Parathyroid adenoma (tissue), 2 donors: ENCODE data around the gene EDN2.

Experiments
- H2AFZ ChIP-seq: fragments of 300-600 bp; sonication (generic); one replicate; pipeline ENCODE4 v1.7.0; 2017; ENCODE audit warnings: antibody characterized with exemption, mild to moderate bottlenecking
- H3K27ac ChIP-seq: fragments of 300-600 bp; sonication (generic); one replicate; pipeline ENCODE4 v1.7.0; 2017
- H3K27me3 ChIP-seq: fragments of 300-600 bp; sonication (generic); one replicate; pipeline ENCODE4 v1.7.0; 2017; ENCODE audit warnings: low read length; ENCODE audit not compliant: control insufficient read depth, insufficient read depth
- H3K36me3 ChIP-seq: fragments of 300-600 bp; sonication (generic); one replicate; pipeline ENCODE4 v1.7.0; 2017; ENCODE audit warnings: low read length; ENCODE audit not compliant: control insufficient read depth, insufficient read depth
- H3K4me1 ChIP-seq: fragments of 300-600 bp; sonication (generic); one replicate; pipeline ENCODE4 v1.7.0; 2017; ENCODE audit warnings: control low read depth
- H3K4me2 ChIP-seq: fragments of 300-600 bp; sonication (generic); one replicate; pipeline ENCODE4 v1.7.0; 2017; ENCODE audit warnings: low read length
- H3K4me3 ChIP-seq: fragments of 300-600 bp; sonication (generic); one replicate; pipeline ENCODE4 v1.7.0; 2017; ENCODE audit warnings: low read depth, low read length
- H3K79me2 ChIP-seq: fragments of 300-600 bp; sonication (generic); one replicate; pipeline ENCODE4 v1.7.0; 2017; ENCODE audit warnings: control low read depth
- H3K9ac ChIP-seq: fragments of 300-600 bp; sonication (generic); one replicate; pipeline ENCODE4 v1.7.0; 2017; ENCODE audit warnings: mild to moderate bottlenecking
- H3K9me3 ChIP-seq: fragments of 300-600 bp; sonication (generic); one replicate; pipeline ENCODE4 v1.7.0; 2017; ENCODE audit warnings: low read length; ENCODE audit not compliant: control insufficient read depth
- CTCF ChIP-seq: fragments of 300-600 bp; sonication (generic); IDR thresholded peaks from one replicate; pipeline ENCODE4 v1.7.0; 2017; ENCODE audit warnings: antibody characterized with exemption, mild to moderate bottlenecking
- donor health status: primary hyperparathyroidism.

Gene EDN2

GRCh38 chr1:41430069-41430468, 54.4 kb downstream of the EDN2 start:
- H3K36me3 ChIP-seq, result no peaks in the 10 kb centered on the region
- no peaks in the 10 kb centered on the region for H3K27me3 ChIP-seq
- H3K4me1 ChIP-seq, result no peaks in the 10 kb centered on the region
- H3K79me2 ChIP-seq, result no peaks in the 10 kb centered on the region
- H2AFZ ChIP-seq, result no peak overlapping the region
- no peak overlapping the region for H3K4me3 ChIP-seq
- H3K9ac ChIP-seq, result no peak overlapping the region
- no peaks in the 10 kb centered on the region for H3K9me3 ChIP-seq
- H3K27ac ChIP-seq, result no peak overlapping the region
- no peak for TF ChIP-seq CTCF
- H3K4me2 ChIP-seq, result no peak overlapping the region

GRCh38 chr1:41429641-41430035, 54.8 kb downstream of the EDN2 start:
- Histone ChIP-seq H3K4me1 (no peaks in the 10 kb centered on the region), H3K36me3 (no peaks in the 10 kb centered on the region), H2AFZ (no peak overlapping the region), H3K79me2 (no peaks in the 10 kb centered on the region), H3K9me3 (no peaks in the 10 kb centered on the region), H3K4me2 (no peak overlapping the region), H3K4me3 (no peak overlapping the region), H3K27me3 (no peaks in the 10 kb centered on the region), H3K9ac (no peak overlapping the region), H3K27ac (no peak overlapping the region)
- no peak for TF ChIP-seq CTCF
